ENCODE results near the gene BTN1A1.
A peak's percentile ranks its signal among the peaks of the same experiment; 100 is the strongest.
"Not testable (repeated sequence)": the region's sequence is repeated elsewhere in the genome, so short reads cannot be mapped to it uniquely, and the experiment has no call there.

The BTN1A1 gene

GRCh38 chr6:26514984-26515383 is 14.9 kb downstream of the BTN1A1 start:
- no peak for DNase-seq

- no peak for DNase-seq
Measured at GRCh38 chr6:26516481-26517427, 16.7 kb downstream of the BTN1A1 start.

GRCh38 chr6:26519359-26519758 is 19.3 kb downstream of the BTN1A1 start:
- no peak for DNase-seq

DNA sequence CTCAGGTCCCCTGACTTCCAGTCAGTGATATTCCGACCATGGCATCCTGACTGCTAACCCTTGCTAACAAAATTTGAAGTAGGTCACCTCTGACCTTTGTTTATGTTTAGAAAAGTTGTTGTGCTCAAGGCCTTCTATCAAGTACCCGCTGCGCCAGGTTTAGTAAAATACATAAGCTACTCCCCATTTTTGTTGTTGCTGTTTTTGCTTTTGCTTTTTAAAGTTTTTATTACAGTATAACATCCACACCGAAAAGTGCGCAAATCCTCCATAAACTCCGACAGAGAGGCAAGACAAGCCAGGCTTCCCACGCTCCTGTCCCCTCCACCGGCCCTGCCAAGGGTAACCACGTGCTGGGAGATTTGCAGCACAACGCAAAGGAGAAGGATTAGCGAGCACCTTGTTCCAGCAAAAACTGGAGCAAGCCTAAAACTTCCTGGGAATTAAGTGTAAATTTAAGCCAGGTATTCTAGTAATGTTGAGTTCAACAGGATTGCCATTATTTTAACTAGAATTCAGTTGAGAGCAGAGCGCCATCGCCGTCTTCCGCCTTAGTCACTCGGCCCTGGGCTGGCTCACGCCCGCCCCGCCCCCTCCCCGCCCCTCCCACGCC is 20.2 kb downstream of the BTN1A1 start:
- DNase-seq, result no peak

- DNase-seq, result peak; percentile 93
Measured at GRCh38 chr6:26520850-26521599, 20.9 kb downstream of the BTN1A1 start.

GRCh38 chr6:26521600-26522391 is 21.7 kb downstream of the BTN1A1 start:
- DNase-seq, result peak; percentile 90

GRCh38 chr6:26522486-26523228 is 22.6 kb downstream of the BTN1A1 start:
- DNase-seq, result not testable (repeated sequence)

GRCh38 chr6:26524314-26524713 is 24.2 kb downstream of the BTN1A1 start:
- DNase-seq, result not testable (repeated sequence)

- no peak for DNase-seq
Measured at GRCh38 chr6:26524722-26525370, 24.7 kb downstream of the BTN1A1 start.

GRCh38 chr6:26525838-26526237 is 25.7 kb downstream of the BTN1A1 start:
- DNase-seq, result no peak

DNA sequence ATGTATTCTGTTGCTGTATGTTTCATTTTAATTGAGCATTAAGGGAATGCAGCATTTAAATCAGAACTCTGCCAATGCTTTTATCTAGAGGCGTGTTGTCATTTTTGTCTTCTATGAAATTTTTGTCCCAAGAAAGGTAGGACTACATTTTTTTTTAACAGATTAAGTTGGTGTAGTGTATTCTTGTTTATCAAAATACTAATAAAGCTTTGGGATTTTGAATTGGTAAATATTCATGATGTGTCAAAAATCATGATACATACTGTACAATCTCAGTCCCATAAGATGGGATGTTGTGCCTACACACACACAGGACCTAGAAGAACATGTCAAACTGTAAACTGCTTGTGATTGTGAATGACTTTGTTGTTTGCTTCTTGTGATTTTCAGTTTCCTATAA is 26.8 kb downstream of the BTN1A1 start:
- no peak for DNase-seq

- no peak for DNase-seq
Measured at GRCh38 chr6:26530203-26530602, 30.1 kb downstream of the BTN1A1 start.

- DNase-seq, result no peak
Measured at GRCh38 chr6:26531897-26532296, 31.8 kb downstream of the BTN1A1 start.

GRCh38 chr6:26532699-26533531 is 32.8 kb downstream of the BTN1A1 start:
- DNase-seq, result peak; percentile 94

DNA sequence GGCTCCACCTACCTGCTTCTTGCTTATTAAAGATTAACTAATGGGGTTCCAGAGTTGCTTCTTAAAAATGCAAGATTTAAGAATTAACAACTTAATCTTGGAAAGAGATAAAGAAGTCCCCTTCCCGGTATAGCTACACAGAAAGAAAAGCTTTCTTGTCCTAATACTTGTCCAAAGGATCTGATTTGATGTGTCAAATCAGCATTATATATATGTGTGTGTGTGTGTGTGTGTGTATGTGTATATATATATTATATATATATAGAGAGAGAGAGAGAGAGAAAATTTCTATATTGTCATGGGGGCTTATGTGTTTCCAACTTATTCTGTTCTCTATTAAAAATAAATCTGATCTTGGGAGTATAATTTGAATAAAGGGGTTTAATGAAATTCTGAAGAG is 33.4 kb downstream of the BTN1A1 start:
- DNase-seq, result no peak

- DNase-seq, result peak; percentile 39
Measured at GRCh38 chr6:26534681-26535465, 34.8 kb downstream of the BTN1A1 start.

DNA sequence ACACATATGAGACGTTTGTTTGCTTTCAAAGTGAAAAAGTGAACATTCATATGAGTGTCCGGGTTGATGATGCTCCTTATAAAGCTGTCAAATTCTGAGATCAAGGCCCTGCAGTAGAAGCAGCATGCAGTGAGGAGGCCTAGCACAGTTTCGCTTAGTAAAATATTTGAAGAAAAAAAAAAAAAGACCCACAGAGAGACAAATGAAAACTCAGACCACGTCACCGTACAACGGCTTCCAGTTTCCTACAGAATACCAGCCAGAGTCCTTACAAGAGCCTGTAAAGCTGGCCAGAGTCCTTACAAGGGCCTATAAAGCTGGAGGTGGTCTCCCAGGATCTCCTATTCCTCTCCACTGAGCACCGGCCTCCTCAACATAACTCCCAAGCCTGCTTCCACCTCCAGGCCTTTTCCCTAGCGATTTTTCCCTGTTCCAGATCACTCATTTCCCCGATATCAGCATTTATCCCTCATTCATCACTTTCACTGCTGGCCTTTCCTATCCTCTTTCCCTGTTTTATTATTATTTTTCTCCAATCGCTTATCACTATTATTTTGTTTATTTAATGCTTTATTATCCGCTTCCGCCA is 36.6 kb downstream of the BTN1A1 start:
- DNase-seq, result peak; percentile 86

GRCh38 chr6:26537160-26537845 is 37.2 kb downstream of the BTN1A1 start:
- peak; percentile 93 for DNase-seq

Data from right hindlimb (tissue), 1 donor.